RWPE2 (cell line): ENCODE results near the gene ARID3A.

Experiments used
- ATAC-seq: fragments of 200-7000 bp; cut with Tn5 transposase; 3 replicates; pipeline ENCODE4 v1.9.1; 2021; ENCODE audit warnings: low read depth
- DNase-seq: peaks from one replicate; pipeline ENCODE4 v3.0.0-alpha.2; 2020; ENCODE audit warnings: low spot score
- H3K27ac ChIP-seq: fragments of 450-650 bp; 2 replicates; pipeline ENCODE4 v1.5.1; 2017; ENCODE audit warnings: mild to moderate bottlenecking; ENCODE audit not compliant: poor library complexity, severe bottlenecking
- H3K27me3 ChIP-seq: fragments of 250-450 bp; sonication (Bioruptor Pico); 2 replicates; pipeline ENCODE4 v1.5.1; 2021; ENCODE audit warnings: mild to moderate bottlenecking, moderate library complexity; ENCODE audit not compliant: insufficient read depth, poor library complexity, severe bottlenecking
- H3K36me3 ChIP-seq: fragments of 250-450 bp; sonication (Bioruptor Pico); 2 replicates; pipeline ENCODE4 v1.5.1; 2020; ENCODE audit warnings: low read depth, mild to moderate bottlenecking, moderate library complexity
- H3K4me1 ChIP-seq: fragments of 250-450 bp; sonication (Bioruptor Pico); 2 replicates; pipeline ENCODE4 v1.5.1; 2021; ENCODE audit warnings: mild to moderate bottlenecking, moderate library complexity; ENCODE audit not compliant: insufficient read depth, poor library complexity, severe bottlenecking
- H3K4me3 ChIP-seq: fragments of 250-450 bp; sonication (Bioruptor Pico); 2 replicates; pipeline ENCODE4 v1.5.1; 2021; ENCODE audit warnings: mild to moderate bottlenecking, moderate library complexity; ENCODE audit not compliant: severe bottlenecking
- H3K9me3 ChIP-seq: fragments of 250-450 bp; sonication (Bioruptor Pico); 2 replicates; pipeline ENCODE4 v1.5.1; 2021; ENCODE audit warnings: mild to moderate bottlenecking, moderate library complexity; ENCODE audit not compliant: severe bottlenecking
- CTCF ChIP-seq: fragments of 450-650 bp; IDR thresholded peaks from one replicate; pipeline ENCODE4 v1.5.1; 2017; ENCODE audit warnings: mild to moderate bottlenecking, moderate library complexity; ENCODE audit not compliant: poor library complexity, severe bottlenecking

ARID3A gene

GRCh38 chr19:960020-960419 lies 34.2 kb downstream of the ARID3A start:
- DNase-seq = no peak
- no peaks in the 10 kb centered on the region for H3K27me3 ChIP-seq
- no peaks in the 10 kb centered on the region for H3K9me3 ChIP-seq
- no peak for TF ChIP-seq CTCF
- no peak overlapping the region for H3K4me3 ChIP-seq
- peaks cover 4% of the 10 kb centered on the region for H3K36me3 ChIP-seq
- ATAC-seq = no peak
- H3K4me1 ChIP-seq = peaks cover 15% of the 10 kb centered on the region
- H3K27ac ChIP-seq = no peak overlapping the region

- ATAC-seq (no peak), DNase-seq (no peak)
- TF ChIP-seq CTCF = no peak
- Histone ChIP-seq H3K27ac (no peak overlapping the region), H3K4me3 (no peak overlapping the region), H3K4me1 (peaks cover 15% of the 10 kb centered on the region), H3K27me3 (no peaks in the 10 kb centered on the region), H3K36me3 (peaks cover 9% of the 10 kb centered on the region), H3K9me3 (no peaks in the 10 kb centered on the region)
Observed at GRCh38 chr19:960601-960938, 34.7 kb downstream of the ARID3A start.

- TF ChIP-seq CTCF = no peak
- 0 out of 3 replicates have a peak, but pooled peaks have one; percentile 41 for ATAC-seq
- no peak overlapping the region for H3K27ac ChIP-seq
- peaks cover 15% of the 10 kb centered on the region for H3K36me3 ChIP-seq
- H3K27me3 ChIP-seq = no peaks in the 10 kb centered on the region
- H3K4me1 ChIP-seq = peaks cover 10% of the 10 kb centered on the region
- no peaks in the 10 kb centered on the region for H3K9me3 ChIP-seq
- DNase-seq = no peak
- no peak overlapping the region for H3K4me3 ChIP-seq
Observed at GRCh38 chr19:961866-962620, 36.2 kb downstream of the ARID3A start.

GRCh38 chr19:962683-963400 lies 37.0 kb downstream of the ARID3A start:
- no peaks in the 10 kb centered on the region for H3K27me3 ChIP-seq
- no peak for TF ChIP-seq CTCF
- ATAC-seq (no peak), DNase-seq (peak; percentile 45)
- no peak overlapping the region for H3K27ac ChIP-seq
- peaks cover 6% of the 10 kb centered on the region for H3K4me1 ChIP-seq
- no peak overlapping the region for H3K4me3 ChIP-seq
- peaks cover 17% of the 10 kb centered on the region for H3K36me3 ChIP-seq
- no peaks in the 10 kb centered on the region for H3K9me3 ChIP-seq

GRCh38 chr19:963486-963951 lies 37.7 kb downstream of the ARID3A start:
- ATAC-seq = peak; percentile 20; the same call in 1 of the 3 replicates
- Histone ChIP-seq H3K27ac (no peak overlapping the region), H3K9me3 (no peaks in the 10 kb centered on the region), H3K27me3 (no peaks in the 10 kb centered on the region), H3K4me3 (no peak overlapping the region), H3K4me1 (peaks cover 6% of the 10 kb centered on the region), H3K36me3 (peaks cover 17% of the 10 kb centered on the region)
- no peak for DNase-seq
- TF ChIP-seq CTCF = no peak
